Lower leg skin (tissue), 3 donors: ENCODE results near the gene JAK1.

ENCODE experiments used
- CTCF ChIP-seq, 3 donors: fragments of 450-650 bp; IDR thresholded peaks; one replicate each; pipeline ENCODE4 v1.5.1; 2016; ENCODE audit warnings: antibody characterized with exemption in 3 of 3, mild to moderate bottlenecking in 3 of 3, moderate library complexity in 2 of 3
- POLR2A ChIP-seq, 2 donors: fragments of 450-650 bp; IDR thresholded peaks; one replicate each; pipeline ENCODE4 v1.6.1; 2016 to 2017; ENCODE audit warnings: antibody characterized with exemption in 2 of 2, mild to moderate bottlenecking in 1 of 2, moderate library complexity in 1 of 2

GRCh38 chr1:64963466-64963865, 2.9 kb downstream of the JAK1 start:
- TF ChIP-seq CTCF (IDR thresholded peaks at IDR 0.05) (no peak), POLR2A (IDR thresholded peaks at IDR 0.05) (no peak)
